Measurements from ENCODE around the gene OR6N1.

Gene OR6N1, protein sequence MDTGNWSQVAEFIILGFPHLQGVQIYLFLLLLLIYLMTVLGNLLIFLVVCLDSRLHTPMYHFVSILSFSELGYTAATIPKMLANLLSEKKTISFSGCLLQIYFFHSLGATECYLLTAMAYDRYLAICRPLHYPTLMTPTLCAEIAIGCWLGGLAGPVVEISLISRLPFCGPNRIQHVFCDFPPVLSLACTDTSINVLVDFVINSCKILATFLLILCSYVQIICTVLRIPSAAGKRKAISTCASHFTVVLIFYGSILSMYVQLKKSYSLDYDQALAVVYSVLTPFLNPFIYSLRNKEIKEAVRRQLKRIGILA

GRCh38 chr1:158771950-158772866 lies at the start of gene OR6N1:
Gene OR6N1, minus strand, starts transcription at chr1:158772195. Its CDS starts 5,513 bp downstream, at chr1:158766682.
- DNase-seq, result no peak

DNA sequence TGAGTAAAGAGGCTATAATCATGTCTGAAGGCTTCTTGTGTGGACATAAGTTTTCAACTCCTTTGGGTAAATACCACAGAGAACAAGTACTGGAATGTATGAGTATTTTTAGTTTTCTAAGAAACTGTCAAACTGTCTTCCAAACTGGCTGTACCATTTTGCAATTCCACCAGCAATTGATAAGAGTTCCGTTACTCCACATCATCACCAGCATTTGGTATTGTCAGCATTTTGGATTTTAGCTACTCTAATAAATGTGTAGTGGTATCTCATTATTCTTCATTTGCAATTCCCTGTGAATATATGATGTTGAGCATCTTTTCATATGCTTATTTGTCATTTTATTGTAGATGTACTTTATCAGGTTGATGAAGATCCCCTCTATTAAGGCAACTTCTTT lies 49.7 kb upstream of the OR6N1 start:
- DNase-seq, result no peak

- DNase-seq, result no peak
Observed at GRCh38 chr1:158819461-158820443, 47.8 kb upstream of the OR6N1 start.

DNA sequence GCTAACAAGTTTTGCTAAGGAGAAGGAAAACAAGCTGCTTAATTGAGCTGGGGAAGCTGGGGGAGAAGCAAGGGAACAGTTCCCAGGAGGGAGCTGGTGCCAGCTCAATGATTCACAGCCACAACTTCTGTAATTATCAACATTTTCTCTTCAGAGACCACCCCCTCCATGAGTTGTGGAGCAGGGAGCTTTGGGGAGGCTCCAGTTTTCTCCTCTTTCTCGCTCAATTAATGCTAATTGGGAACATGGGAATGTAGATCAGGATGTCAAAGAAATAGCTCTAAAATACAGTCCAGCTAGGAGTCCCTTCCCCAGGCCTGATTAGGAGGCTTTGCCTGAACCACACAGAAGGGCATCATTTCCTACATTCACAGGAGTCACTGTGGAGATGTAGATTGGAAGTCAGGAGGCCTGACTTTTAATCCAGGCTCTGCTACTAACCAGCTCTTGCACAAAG lies 47.0 kb upstream of the OR6N1 start:
- DNase-seq, result peak in 3 of 56 donors; percentile 9 to 11 (median 10)

- no peak for DNase-seq
Observed at GRCh38 chr1:158818560-158818959, 46.6 kb upstream of the OR6N1 start.

DNA sequence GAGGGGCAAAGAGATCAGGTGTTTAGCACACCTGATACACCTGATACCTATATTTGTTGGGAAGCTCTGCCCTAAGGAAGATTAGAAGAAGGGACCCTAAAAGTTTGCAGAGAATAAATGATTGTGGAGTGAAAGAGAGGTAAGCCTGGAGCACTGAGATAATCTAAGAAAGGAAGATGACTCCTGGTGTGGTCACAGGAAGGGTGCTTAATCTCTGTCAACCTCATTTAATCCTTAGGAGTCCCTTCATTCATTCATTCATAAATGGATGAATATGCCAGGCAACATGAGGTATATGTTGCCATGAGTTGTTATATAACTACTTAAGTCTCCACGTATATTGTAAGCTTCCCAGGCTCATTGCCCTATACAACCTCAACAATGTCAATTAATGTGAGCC lies 43.0 kb upstream of the OR6N1 start:
- DNase-seq, result no peak

DNA sequence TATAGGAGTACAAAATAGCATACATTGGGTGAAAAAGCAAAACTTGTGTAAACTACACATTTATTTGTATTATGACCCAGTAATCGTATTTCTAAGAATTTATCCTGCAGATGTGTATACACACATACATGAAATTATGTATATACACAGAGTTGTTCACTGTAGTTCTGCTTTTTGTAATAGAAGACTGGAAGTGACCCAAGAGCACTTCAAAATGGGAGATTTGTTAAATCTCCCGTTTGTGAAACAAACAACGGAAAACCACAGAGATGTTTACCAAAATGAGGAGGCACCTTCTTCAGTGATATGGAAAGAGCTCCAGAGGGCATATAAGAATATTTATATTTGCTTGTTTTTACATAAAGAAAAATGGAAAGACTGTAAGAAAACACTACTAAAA lies 41.2 kb upstream of the OR6N1 start:
- no peak for DNase-seq

- no peak for DNase-seq
Observed at GRCh38 chr1:158812336-158812735, 40.3 kb upstream of the OR6N1 start.

- peak in 1 of 56 donors; percentile 6 for DNase-seq
Observed at GRCh38 chr1:158810311-158810710, 38.3 kb upstream of the OR6N1 start.

DNA sequence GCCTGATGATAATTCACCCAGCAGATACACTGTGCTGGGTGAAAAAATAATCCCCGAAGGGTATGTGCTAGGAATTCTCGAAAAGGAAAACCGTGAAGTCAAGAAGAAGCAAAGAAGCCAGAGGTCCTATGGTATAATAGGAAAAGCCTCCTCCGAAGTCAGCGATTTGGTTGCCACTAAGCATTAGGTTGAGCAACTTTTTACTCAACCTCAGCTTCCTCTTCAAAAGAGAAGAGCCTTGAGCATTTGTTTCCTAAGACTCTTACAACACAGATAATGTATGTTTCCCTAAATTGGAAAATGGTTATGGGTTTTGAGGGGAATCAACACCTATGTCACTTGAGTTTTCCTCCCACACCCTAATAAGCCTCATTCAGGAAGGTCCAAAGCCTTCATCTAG lies 37.9 kb upstream of the OR6N1 start:
- no peak for DNase-seq

- DNase-seq, result no peak
Observed at GRCh38 chr1:158809256-158809655, 37.3 kb upstream of the OR6N1 start.

DNA sequence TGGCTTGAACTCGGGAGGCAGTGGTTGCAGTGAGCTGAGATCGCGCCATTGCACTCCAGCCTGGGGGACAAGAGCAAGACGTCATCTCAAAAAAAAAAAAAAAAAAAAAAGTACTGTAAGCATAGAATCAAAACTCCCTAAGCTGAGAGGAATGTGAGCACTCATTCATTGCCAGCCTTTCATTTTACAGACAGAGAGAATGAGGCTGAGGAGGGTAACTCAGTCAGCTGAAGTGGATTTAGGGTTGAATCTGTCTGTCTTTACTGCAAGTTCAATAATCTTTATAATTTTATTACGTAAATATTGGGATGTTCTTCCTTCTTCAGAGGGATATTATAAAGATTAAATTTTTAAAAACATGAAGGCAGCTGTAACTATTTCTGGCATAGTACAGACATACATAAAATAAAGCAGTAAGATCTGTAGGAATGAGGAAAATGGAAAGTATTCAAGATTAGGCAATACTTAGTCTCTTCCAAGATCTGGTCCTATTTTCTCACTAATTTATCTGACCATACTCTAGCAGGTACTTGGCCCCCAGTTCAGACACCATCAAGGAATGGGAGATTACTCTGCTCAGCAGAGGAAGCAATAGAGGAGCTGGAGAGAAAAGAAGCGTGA lies 35.0 kb upstream of the OR6N1 start:
- no peak for DNase-seq

DNA sequence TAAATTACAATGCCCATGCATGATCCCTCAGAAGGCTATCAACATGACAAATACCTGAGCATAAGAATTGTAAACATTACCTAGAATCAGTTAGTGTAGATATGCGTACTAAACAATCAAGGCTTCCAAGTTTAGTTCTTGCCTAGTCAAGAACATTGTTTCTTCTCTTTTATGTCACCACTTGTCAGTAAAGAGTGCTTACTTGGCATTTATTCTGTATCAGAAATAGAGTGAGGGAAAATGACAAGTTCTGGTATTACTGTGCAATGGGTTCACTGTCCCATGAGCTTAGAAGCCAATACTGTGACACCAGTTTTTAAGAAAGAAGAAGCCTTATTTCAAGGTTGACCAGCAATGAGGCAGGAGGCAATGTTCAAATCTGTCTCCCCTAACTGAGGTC lies 31.7 kb upstream of the OR6N1 start:
- DNase-seq, result no peak

DNA sequence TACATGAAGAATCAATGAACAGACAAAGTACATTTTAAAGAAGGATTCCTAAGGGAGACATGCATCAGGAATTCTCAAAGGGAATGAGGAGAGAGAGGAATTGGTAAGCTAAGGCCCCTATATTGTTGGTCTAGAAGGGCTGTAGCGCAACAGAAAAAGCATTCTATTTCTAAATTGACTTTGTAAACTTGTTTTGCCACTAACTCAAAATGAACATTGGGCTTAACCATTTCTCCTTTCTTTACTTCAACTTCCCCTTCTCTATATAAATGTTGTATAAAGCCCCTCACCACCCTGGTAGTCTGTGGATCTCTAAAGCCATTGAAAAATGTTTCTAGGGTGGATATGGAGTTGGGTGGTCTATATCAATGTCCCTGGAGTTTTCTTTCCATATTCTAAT lies 29.4 kb upstream of the OR6N1 start:
- DNase-seq, result no peak

GRCh38 chr1:158800526-158800925 lies 28.5 kb upstream of the OR6N1 start:
- DNase-seq, result no peak

DNA sequence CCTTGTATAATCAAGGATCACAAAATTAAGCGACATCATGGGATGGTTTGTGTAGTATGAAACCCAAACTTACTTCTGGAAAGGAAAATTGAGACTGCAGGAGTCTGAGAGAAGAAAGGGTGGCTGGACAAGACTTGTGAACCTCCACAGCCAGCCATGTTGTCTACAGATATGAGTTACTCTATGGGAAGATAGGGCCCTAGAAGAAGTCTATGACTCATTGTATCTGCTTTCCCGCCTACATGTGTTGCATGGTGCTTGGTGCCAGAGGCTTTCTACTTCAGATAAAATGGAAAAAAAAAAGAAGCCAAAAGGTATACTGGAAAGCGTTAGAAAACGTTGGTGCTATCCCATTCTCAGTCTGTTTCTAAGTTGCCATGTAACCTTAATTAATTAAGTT lies 27.7 kb upstream of the OR6N1 start:
- DNase-seq, result no peak

DNA sequence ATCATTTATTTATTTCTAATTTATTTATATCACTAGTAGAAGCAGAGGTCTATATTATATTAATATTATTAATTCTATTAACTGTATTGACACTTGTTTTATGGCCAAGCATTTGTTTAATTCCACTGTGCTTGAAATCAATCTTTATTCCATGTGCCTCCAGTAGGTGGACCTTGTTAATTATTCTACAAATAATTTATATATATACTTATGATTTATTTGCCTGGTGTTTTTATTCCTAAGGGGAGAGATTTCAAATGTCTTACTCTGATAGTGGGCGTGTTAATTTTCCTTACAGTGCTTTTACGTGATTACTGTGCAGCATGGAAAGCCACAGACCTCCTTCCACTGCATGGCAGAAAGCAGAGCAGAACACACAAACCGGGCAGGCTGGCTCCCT lies 26.5 kb upstream of the OR6N1 start:
- DNase-seq, result no peak

- DNase-seq, result no peak
Observed at GRCh38 chr1:158794247-158794646, 22.3 kb upstream of the OR6N1 start.

GRCh38 chr1:158793604-158794003 lies 21.6 kb upstream of the OR6N1 start:
- DNase-seq, result no peak

DNA sequence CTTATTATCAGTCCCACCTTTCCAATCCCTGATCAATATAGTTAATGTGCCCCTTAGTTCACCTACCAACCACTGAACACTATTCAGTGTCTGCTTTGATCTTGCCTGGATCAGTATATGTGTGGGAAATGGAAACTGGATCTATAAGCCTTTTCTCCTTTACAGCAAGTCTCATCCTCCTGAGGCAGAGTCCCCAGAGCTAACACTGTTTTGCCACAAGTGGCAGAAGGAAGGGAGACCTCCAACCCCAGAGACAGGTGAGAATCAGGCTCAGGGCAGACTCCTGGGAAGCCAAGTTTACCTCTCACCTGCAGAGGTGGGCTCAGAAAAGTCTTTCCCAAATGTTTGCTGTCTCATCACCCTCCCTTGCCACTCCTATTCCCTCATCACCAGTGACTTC lies 9.1 kb upstream of the OR6N1 start, which contains the start of gene OR6N2:
TSS of gene OR6N2 (minus strand) at position 101 of the 400 bp plus-strand sequence. CDS start 3,569 bp downstream, outside the sequence.
- no peak for DNase-seq

DNA sequence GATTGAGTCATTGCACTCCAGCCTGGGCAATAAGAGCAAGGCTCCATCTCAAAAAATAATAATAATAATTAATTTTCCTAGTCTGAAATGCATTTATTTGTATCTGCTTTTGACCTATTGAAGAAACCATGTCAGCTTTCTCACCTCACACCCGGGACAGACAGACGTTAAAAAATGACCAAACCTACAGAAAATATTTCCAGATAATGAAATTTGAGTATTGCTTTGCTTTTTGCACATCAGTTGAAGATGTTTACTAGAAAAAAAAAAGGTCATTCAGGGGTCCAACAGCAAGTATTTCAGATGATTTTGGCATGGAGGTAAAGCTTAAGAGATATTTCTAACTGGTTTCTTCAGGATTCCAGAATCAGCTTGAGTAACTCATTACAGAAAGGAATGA lies 17.6 kb downstream of the OR6N1 start, which contains the start of gene OR6K6:
TSS of gene OR6K6 (plus strand) at position 301 of the 400 bp plus-strand sequence. CDS start 168 bp downstream, outside the sequence.
- DNase-seq, result no peak
